DOHH2 (cell line): ENCODE measurements around the gene ITK.

Experiments used
- H3F3A ChIP-seq: fragments of 200-600 bp; sonication (generic), shearing (Covaris generic); 2 replicates; pipeline ENCODE4 v1.6.0; 2016; ENCODE audit warnings: antibody characterized with exemption, mild to moderate bottlenecking; ENCODE audit not compliant: control insufficient read depth, insufficient read depth
- H3K27ac ChIP-seq: fragments of 200-600 bp; sonication (generic); 2 replicates; pipeline ENCODE4 v1.5.1; 2014; ENCODE audit warnings: low read depth, mild to moderate bottlenecking, low read length, moderate library complexity
- H3K27me3 ChIP-seq: fragments of 200-600 bp; sonication (generic); 2 replicates; pipeline ENCODE4 v1.6.1; 2014; ENCODE audit warnings: mild to moderate bottlenecking, low read length, mixed read lengths; ENCODE audit not compliant: control insufficient read depth
- H3K36me3 ChIP-seq: fragments of 200-600 bp; sonication (generic); 2 replicates; pipeline ENCODE4 v1.6.1; 2014; ENCODE audit warnings: mild to moderate bottlenecking, low read length, moderate library complexity, mixed read lengths; ENCODE audit not compliant: control insufficient read depth
- H3K4me1 ChIP-seq: fragments of 200-600 bp; sonication (generic); 2 replicates; pipeline ENCODE4 v1.6.1; 2014; ENCODE audit warnings: mild to moderate bottlenecking, low read length, mixed read lengths; ENCODE audit not compliant: control insufficient read depth
- H3K4me2 ChIP-seq: fragments of 200-600 bp; sonication (generic); 2 replicates; pipeline ENCODE4 v1.6.0; 2014; ENCODE audit warnings: mild to moderate bottlenecking, low read length, moderate library complexity
- H3K4me3 ChIP-seq: fragments of 200-600 bp; sonication (generic); 2 replicates; pipeline ENCODE4 v1.5.1; 2014; ENCODE audit warnings: mild to moderate bottlenecking, low read length, mixed read lengths
- H3K79me2 ChIP-seq: fragments of 200-600 bp; sonication (generic); 2 replicates; pipeline ENCODE4 v1.6.1; 2014; ENCODE audit warnings: mild to moderate bottlenecking, low read length, mixed read lengths; ENCODE audit not compliant: control insufficient read depth
- H3K9me2 ChIP-seq: fragments of 200-600 bp; sonication (generic); replicated peaks from 2 replicates; pipeline ENCODE4 v1.6.1; 2014; ENCODE audit warnings: mild to moderate bottlenecking, low read length, mixed read lengths; ENCODE audit not compliant: control insufficient read depth
- H3K9me3 ChIP-seq: fragments of 200-600 bp; sonication (generic); 2 replicates; pipeline ENCODE4 v1.6.1; 2014; ENCODE audit warnings: antibody characterized with exemption, low read length, mixed read lengths; ENCODE audit not compliant: control insufficient read depth, insufficient read depth
- H4K20me1 ChIP-seq: fragments of 200-600 bp; sonication (generic); 2 replicates; pipeline ENCODE4 v1.6.0; 2014; ENCODE audit warnings: low read depth, mild to moderate bottlenecking, antibody characterized with exemption, low read length, moderate library complexity; ENCODE audit not compliant: control insufficient read depth, insufficient read depth
- CTCF ChIP-seq: fragments of 200-600 bp; sonication (generic); IDR thresholded peaks from one replicate; pipeline ENCODE4 v1.5.1; 2014; ENCODE audit warnings: antibody characterized with exemption, mild to moderate bottlenecking, low read depth, low read length; ENCODE audit not compliant: poor library complexity, severe bottlenecking
- EZH2phosphoT487 ChIP-seq: fragments of 200-600 bp; sonication (generic); IDR thresholded peaks from 2 replicates; pipeline ENCODE4 v1.6.1; 2017; ENCODE audit warnings: borderline replicate concordance, mild to moderate bottlenecking, antibody characterized with exemption, low read length, moderate library complexity, mixed read lengths

ITK gene

GRCh38 chr5:157267761-157268480 lies 87.3 kb downstream of the ITK start:
- peaks cover 56% of the 10 kb centered on the region for H3K36me3 ChIP-seq
- H3K27me3 ChIP-seq = no peaks in the 10 kb centered on the region
- H3K4me1 ChIP-seq = peaks cover 89% of the 10 kb centered on the region
- no peak for TF ChIP-seq CTCF
- TF ChIP-seq EZH2phosphoT487 = no peak
- peak overlapping the region; percentile 93 for H3K4me3 ChIP-seq
- H3K79me2 ChIP-seq = peaks cover 71% of the 10 kb centered on the region
- peak overlapping the region; percentile 98 for H3K27ac ChIP-seq
- peak overlapping the region; percentile 99 for H3K4me2 ChIP-seq
- H3K9me2 ChIP-seq = no peaks in the 10 kb centered on the region
- peaks cover 30% of the 10 kb centered on the region for H3F3A ChIP-seq
- no peaks in the 10 kb centered on the region for H3K9me3 ChIP-seq
- H4K20me1 ChIP-seq = no peaks in the 10 kb centered on the region

DNA sequence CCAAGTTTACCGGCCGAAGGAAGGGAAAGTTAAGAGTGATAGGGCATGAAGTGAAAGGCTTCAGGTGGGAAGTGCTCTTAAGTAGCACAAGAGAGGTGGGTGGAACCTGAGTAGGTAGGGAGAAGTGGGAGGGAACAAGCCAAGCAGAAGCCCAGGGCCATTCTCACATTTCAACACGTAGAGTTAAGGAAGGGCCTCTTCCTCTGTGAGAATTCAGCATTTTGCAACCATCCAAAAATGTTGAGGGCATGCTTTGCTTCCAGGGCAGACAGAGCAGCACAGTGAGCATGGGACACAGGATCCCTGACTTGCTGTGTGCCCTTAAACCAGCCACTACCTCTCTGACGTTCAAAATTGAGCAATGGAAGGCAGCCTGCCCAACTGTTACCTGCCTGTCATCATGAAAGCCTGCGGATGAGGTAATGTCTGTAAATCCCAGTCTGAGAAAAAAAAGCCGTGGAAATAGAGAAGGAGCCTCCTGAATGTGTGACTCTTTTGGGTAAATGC lies 88.6 kb downstream of the ITK start:
- peaks cover 89% of the 10 kb centered on the region for H3K4me1 ChIP-seq
- H3F3A ChIP-seq = peaks cover 30% of the 10 kb centered on the region
- H3K9me3 ChIP-seq = peaks cover 2% of the 10 kb centered on the region; the same call in 1 of the 2 replicates
- H3K36me3 ChIP-seq = peaks cover 67% of the 10 kb centered on the region
- peak overlapping the region; percentile 99 for H3K4me2 ChIP-seq
- TF ChIP-seq CTCF = no peak
- TF ChIP-seq EZH2phosphoT487 = no peak
- no peaks in the 10 kb centered on the region for H3K9me2 ChIP-seq
- peak overlapping the region; percentile 93 for H3K4me3 ChIP-seq
- peaks cover 84% of the 10 kb centered on the region for H3K79me2 ChIP-seq
- H4K20me1 ChIP-seq = no peaks in the 10 kb centered on the region
- H3K27me3 ChIP-seq = no peaks in the 10 kb centered on the region
- peak overlapping the region; percentile 98 for H3K27ac ChIP-seq

DNA sequence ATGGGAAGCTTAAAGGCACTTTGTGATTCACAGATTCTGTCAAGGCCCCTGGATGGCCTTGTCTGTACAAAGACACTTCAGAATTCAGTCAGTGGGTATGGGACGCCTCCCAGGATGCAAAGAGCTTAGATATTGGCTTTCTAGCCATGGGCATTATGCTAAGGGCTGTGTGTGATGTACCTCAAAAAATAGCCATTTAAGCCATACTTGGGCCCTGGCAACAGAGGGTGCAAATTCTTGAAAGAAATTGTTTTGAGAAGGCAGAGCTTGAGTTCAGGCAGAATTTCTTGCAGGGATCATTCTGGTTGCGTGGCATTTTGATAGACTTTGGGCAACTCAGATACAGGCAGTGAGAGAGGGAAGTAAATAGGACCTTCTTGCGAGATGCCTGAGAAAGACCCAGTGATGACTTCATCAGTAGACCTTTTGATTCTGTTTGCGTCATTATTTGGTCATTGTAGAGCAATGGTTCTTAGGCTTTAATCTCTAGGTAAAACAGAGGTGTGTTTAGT lies 89.2 kb downstream of the ITK start:
- Histone ChIP-seq H3K27me3 (no peaks in the 10 kb centered on the region), H3K4me3 (peak overlapping the region; percentile 93), H3K4me1 (peaks cover 88% of the 10 kb centered on the region), H3K4me2 (peak overlapping the region; percentile 99), H3K9me3 (peaks cover 6% of the 10 kb centered on the region; the same call in 1 of the 2 replicates), H3F3A (peaks cover 30% of the 10 kb centered on the region), H3K9me2 (no peaks in the 10 kb centered on the region), H3K36me3 (peaks cover 71% of the 10 kb centered on the region), H3K27ac (peak overlapping the region; percentile 98), H4K20me1 (no peaks in the 10 kb centered on the region), H3K79me2 (peaks cover 90% of the 10 kb centered on the region)
- TF ChIP-seq CTCF (no peak), EZH2phosphoT487 (no peak)
